Suprapubic skin (tissue), 4 donors: ENCODE data around the gene DYNC2LI1. TPM values are rescaled to one million over a fixed set of nuclear protein-coding genes. Genes with fewer than 3 reads are reported as not detected.

Source experiments
- DNase-seq, 2 donors: peaks; one replicate each; pipeline ENCODE4 v3.0.0-alpha.2; 2019; ENCODE audit warnings: low spot score in 2 of 2
- H3K27ac ChIP-seq: fragments of 200-600 bp; sonication (generic); one replicate; pipeline ENCODE4 v1.5.1; 2019
- H3K27me3 ChIP-seq: fragments of 200-600 bp; sonication (generic); one replicate; pipeline ENCODE4 v1.5.1; 2019
- H3K36me3 ChIP-seq: fragments of 200-600 bp; sonication (generic); one replicate; pipeline ENCODE4 v1.5.1; 2019
- H3K4me1 ChIP-seq: fragments of 200-600 bp; sonication (generic); one replicate; pipeline ENCODE4 v1.5.1; 2019
- H3K4me3 ChIP-seq: fragments of 200-600 bp; sonication (generic); one replicate; pipeline ENCODE4 v1.5.1; 2019; ENCODE audit warnings: mild to moderate bottlenecking
- H3K9me3 ChIP-seq: fragments of 200-600 bp; sonication (generic); one replicate; pipeline ENCODE4 v1.5.1; 2019
- EP300 ChIP-seq: sonication (generic); formaldehyde crosslinking; IDR thresholded peaks from one replicate; pipeline ENCODE4 v1.6.1; 2017; ENCODE audit warnings: antibody characterized with exemption
- POLR2A ChIP-seq, 2 donors: fragments of 450-650 bp; IDR thresholded peaks; one replicate each; pipeline ENCODE4 v1.6.1; 2017; ENCODE audit warnings: antibody characterized with exemption in 2 of 2, mild to moderate bottlenecking in 2 of 2, moderate library complexity in 2 of 2
- POLR2AphosphoS5 ChIP-seq, 3 donors: sonication (generic); formaldehyde crosslinking; IDR thresholded peaks; one replicate each; pipeline ENCODE4 v1.6.1; 2017; ENCODE audit warnings: antibody characterized with exemption in 3 of 3
- WGBS: methylation state at CpG from one replicate; pipeline ENCODE4 v1.1.5; 2018; 5-methylcytosine and 5-hydroxymethylcytosine counted together
- total RNA-seq, 4 donors: library from RNA; depleted of rRNA; stranded (reverse); fragments of >200 nt; gene quantifications; one replicate each; pipeline ENCODE4 v1.1.0, GENCODE V29; 2016
- TF ChIP-seq, protein P1 (sequence below), 2 donors: fragments of 200-600 bp in 1 of 2; fragments of 450-650 bp in 1 of 2; sonication (generic) in 1 of 2; IDR thresholded peaks; one replicate each; pipeline ENCODE4 v1.5.1; 2016 to 2019; ENCODE audit warnings: antibody characterized with exemption in 2 of 2, mild to moderate bottlenecking in 1 of 2, moderate library complexity in 1 of 2

DYNC2LI1 gene
- total RNA-seq, 4 donors from 2014 or later, result 9.8 to 48.9 (median 21.2) TPM

- 82% methylated on average over 13 of the region's 20 CpGs for WGBS
- Histone ChIP-seq H3K4me3 (no peak overlapping the region), H3K4me1 (no peaks in the 10 kb centered on the region), H3K27ac (no peak overlapping the region), H3K27me3 (peaks cover 30% of the 10 kb centered on the region), H3K36me3 (no peaks in the 10 kb centered on the region), H3K9me3 (no peaks in the 10 kb centered on the region)
- TF ChIP-seq POLR2AphosphoS5 (IDR thresholded peaks at IDR 0.05) (no peak), POLR2A (IDR thresholded peaks at IDR 0.05) (no peak), EP300 (no peak)
- TF ChIP-seq, protein P1, sequence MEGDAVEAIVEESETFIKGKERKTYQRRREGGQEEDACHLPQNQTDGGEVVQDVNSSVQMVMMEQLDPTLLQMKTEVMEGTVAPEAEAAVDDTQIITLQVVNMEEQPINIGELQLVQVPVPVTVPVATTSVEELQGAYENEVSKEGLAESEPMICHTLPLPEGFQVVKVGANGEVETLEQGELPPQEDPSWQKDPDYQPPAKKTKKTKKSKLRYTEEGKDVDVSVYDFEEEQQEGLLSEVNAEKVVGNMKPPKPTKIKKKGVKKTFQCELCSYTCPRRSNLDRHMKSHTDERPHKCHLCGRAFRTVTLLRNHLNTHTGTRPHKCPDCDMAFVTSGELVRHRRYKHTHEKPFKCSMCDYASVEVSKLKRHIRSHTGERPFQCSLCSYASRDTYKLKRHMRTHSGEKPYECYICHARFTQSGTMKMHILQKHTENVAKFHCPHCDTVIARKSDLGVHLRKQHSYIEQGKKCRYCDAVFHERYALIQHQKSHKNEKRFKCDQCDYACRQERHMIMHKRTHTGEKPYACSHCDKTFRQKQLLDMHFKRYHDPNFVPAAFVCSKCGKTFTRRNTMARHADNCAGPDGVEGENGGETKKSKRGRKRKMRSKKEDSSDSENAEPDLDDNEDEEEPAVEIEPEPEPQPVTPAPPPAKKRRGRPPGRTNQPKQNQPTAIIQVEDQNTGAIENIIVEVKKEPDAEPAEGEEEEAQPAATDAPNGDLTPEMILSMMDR (IDR thresholded peaks at IDR 0.05), result no peak
- no peak for DNase-seq
These were observed 77.5 kb downstream of the DYNC2LI1 start for GRCh38 chr2:43851011-43851980.

GRCh38 chr2:43852196-43852730, 78.4 kb downstream of the DYNC2LI1 start:
- TF ChIP-seq EP300, result no peak
- TF ChIP-seq, protein P1 (IDR thresholded peaks at IDR 0.05), result no peak
- no peak for TF ChIP-seq POLR2AphosphoS5 (IDR thresholded peaks at IDR 0.05)
- TF ChIP-seq POLR2A (IDR thresholded peaks at IDR 0.05), result no peak
- no peaks in the 10 kb centered on the region for H3K36me3 ChIP-seq
- no peak overlapping the region for H3K4me3 ChIP-seq
- no peak for DNase-seq
- peaks cover 38% of the 10 kb centered on the region for H3K27me3 ChIP-seq
- 95% methylated on average over 10 of the region's 21 CpGs for WGBS
- H3K9me3 ChIP-seq, result no peaks in the 10 kb centered on the region
- H3K27ac ChIP-seq, result no peak overlapping the region
- H3K4me1 ChIP-seq, result no peaks in the 10 kb centered on the region

- TF ChIP-seq, protein P1 (IDR thresholded peaks at IDR 0.05), result no peak
- TF ChIP-seq EP300 (no peak), POLR2A (IDR thresholded peaks at IDR 0.05) (no peak), POLR2AphosphoS5 (IDR thresholded peaks at IDR 0.05) (no peak)
- peaks cover 49% of the 10 kb centered on the region for H3K27me3 ChIP-seq
These were observed 79.6 kb downstream of the DYNC2LI1 start for GRCh38 chr2:43853141-43854081.

DNA sequence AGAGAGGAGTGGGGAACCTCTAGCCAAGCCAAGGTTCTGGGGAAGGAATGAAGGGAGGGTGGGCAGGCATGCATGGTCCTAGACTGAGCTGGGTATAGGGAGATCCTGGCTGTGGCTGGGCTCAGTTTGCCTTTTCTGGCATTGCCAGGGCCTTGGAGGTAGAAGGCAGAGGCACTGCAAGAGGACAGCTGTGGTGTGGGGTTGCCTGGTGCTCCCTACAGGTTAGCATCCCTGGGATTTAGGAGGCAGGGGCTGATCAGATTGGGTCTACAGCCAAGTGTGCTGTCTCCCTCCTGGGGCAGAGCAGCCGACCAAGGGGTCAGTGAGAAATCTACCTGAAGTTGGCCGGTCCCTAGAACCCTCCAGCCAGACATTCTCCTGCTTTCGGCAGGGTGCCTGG, 80.8 kb downstream of the DYNC2LI1 start:
- 69% methylated on average over 3 of the region's 3 CpGs for WGBS

More at GRCh38 chr2:43853141-43854081, 79.6 kb downstream of the DYNC2LI1 start:
- Histone ChIP-seq H3K36me3 (no peaks in the 10 kb centered on the region), H3K9me3 (no peaks in the 10 kb centered on the region), H3K4me1 (no peaks in the 10 kb centered on the region), H3K4me3 (no peak overlapping the region), H3K27ac (no peak overlapping the region)
- no peak for DNase-seq
- WGBS, result 76% methylated on average over 10 of the region's 10 CpGs

More for the DNA sequence above, 80.8 kb downstream of the DYNC2LI1 start:
- Histone ChIP-seq H3K27ac (no peak overlapping the region), H3K27me3 (peaks cover 60% of the 10 kb centered on the region), H3K9me3 (no peaks in the 10 kb centered on the region), H3K36me3 (no peaks in the 10 kb centered on the region), H3K4me3 (no peak overlapping the region), H3K4me1 (no peaks in the 10 kb centered on the region)
- TF ChIP-seq, protein P1 (IDR thresholded peaks at IDR 0.05), result no peak
- no peak for TF ChIP-seq POLR2A (IDR thresholded peaks at IDR 0.05)
- no peak for TF ChIP-seq POLR2AphosphoS5 (IDR thresholded peaks at IDR 0.05)
- no peak for TF ChIP-seq EP300
- no peak for DNase-seq
